NOMO-1 (cell line): ENCODE data around the gene SMARCA2.

Source experiments
- DNase-seq, 2 experiments: peaks; one replicate each; lab custom pipeline; 2025; ENCODE audit not compliant: unreplicated experiment in 2 of 2; lab: John Stamatoyannopoulos, UW

The SMARCA2 gene

GRCh38 chr9:2199999-2200796, 185.1 kb downstream of the SMARCA2 start:
- no peak for DNase-seq

GRCh38 chr9:2208465-2208864, 193.3 kb downstream of the SMARCA2 start:
- no peak for DNase-seq

DNA sequence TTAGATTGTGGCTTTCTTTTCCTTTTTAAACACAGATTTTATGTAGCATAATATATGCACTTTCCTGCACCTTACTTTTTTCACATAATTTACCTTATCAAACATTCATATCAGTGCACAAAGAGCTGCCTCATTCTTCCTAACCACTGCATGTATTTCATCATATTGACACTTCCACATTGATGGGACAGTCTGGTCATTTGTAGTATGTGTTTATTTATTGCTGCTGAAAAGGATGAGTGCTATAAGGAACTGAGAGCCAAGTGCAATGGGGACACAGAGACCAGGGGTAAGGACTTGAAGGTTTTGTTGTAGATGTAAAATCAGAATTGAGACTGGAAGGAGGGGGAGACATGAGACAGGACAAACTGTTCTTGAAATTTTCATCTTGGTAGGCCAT, 193.8 kb downstream of the SMARCA2 start:
- peak in 1 of 2 experiments; percentile 26 for DNase-seq

DNA sequence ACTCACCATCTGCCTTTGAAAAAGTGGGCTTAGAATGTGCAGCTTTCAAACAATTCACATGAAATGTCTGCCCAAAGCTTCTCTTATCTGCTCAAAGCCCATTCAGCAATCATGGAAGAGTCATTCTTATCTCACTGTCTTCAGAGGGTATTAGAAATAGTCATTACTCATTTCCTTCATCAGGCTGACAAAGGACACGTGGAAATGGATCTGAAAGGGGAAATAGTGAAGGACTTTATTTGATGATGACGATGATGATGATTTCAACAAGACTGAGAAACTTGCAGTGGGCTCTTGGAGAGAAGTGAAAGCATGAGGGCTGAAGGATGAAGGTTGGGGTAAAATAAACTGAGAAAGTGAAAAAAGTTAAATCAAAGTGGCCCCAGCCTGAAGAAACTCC, 194.3 kb downstream of the SMARCA2 start:
- peak in 1 of 2 experiments; percentile 34 for DNase-seq

DNA sequence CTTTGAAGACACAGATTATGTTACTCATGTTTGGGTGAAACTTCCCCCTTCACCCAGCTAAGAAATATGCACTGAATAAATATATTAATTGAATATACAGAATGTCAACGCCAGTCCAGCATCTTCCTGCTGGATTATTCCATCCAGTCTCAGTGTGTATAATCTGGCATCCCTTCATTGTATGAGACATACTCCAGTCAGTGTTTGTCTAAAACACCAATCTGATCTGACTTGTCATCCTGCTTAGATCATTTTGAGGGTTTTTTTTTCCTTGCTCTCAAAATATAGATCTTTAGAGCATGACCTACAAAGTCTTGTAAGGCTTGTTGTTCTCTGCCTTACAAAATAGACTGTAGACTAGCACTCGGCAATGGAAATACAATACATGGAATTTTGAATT, 195.1 kb downstream of the SMARCA2 start:
- no peak for DNase-seq

- DNase-seq = no peak
Observed at GRCh38 chr9:2213830-2214468, 198.8 kb downstream of the SMARCA2 start.

GRCh38 chr9:2214707-2215106, 199.6 kb downstream of the SMARCA2 start:
- DNase-seq = no peak

DNA sequence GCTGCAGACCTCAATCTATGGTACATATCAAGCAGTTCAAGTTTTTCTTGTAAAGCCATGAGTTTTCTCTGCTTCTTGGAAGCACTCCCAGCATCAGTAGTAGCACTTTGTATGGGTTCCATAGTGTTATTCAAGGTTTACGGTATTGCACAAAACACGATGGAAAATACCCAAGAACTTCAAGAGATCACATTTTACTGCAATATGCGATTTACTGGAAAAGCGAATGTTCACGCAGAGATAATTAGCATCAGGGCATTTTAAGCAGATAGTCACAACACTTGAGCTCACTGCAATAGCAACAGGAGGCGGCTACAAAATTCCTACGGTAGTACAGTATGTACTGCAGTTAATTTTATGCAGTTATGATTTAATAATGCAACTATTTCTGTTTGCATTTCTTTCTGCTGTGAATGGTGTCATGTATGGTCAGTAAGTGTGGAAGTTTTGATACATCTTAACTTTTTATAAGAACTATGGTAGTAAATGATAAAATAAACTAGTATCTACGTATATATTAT, 200.8 kb downstream of the SMARCA2 start:
- DNase-seq = no peak

DNA sequence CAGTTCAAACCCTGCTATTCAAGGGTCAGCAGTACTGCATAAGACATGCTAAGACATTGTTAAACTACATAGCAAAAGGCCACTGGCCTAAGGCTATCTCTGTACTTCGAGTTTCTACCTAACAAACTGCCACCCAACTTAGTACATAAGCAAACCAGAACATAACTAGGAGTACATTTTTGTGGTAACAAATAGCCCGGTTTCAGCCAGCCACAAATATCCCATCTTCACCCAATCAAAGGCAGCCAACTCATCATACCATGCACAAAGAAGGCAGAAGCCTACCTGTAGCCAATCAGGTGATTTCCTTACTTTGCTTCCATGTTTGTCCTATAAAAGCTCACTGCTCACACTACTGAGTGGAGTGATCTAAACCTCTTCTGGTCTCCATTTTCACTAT, 201.4 kb downstream of the SMARCA2 start:
- no peak for DNase-seq

DNA sequence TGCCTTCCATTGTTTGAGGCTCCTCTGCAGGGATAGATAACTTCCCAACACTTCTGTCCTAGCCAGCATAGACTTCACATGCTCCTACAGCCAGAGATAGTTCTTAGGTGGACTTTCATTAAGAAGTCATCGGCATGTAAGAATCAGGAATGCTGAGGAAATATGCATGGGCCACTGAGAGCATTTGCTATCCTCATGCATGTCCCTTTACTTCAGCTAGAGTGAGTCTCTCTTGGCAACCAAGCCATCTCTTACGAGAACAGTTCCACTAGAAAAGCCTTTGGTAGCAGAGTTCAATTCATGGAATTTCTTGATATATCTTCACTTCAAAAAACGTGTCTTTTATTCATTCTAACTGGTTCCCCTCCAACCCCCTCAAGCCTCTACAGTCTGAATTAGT, 202.4 kb downstream of the SMARCA2 start:
- DNase-seq = no peak

- DNase-seq = no peak
Observed at GRCh38 chr9:2220036-2220435, 204.9 kb downstream of the SMARCA2 start.

DNA sequence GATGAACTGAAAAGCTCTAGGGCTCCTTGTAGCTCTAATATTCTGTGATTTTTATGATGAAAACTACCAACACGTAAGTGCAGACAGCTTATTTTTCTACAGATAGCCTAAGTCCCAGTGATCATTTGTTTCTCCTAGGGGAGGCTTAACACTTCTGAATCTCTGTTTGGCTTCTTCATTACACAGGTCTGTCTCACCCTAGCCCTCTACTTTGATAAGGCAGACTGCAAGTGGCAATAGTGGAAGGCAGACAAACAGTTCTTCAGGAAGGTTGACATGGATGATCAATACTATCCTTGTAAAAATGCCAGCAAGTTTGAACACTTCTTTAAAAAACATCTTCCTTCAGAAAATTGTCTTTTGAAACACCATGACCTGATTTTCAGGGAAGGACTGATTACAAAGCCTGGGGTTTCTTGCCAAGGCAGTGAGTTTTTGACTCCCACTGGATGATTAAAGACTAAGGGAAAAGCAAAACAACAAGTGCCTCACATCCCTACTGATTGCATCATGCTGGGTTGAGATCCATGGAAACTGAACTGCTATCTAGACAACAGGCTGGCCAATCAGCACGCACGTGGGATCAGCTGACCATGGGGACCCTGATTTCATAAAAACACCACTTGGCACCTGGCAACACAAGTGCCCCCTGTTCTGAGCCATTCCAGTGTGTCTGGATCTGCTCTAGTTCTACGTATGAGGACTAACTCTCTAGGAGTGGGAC, 212.2 kb downstream of the SMARCA2 start:
- DNase-seq = no peak

- DNase-seq = peak; percentile 27 to 39
Observed at GRCh38 chr9:2228132-2228531, 213.0 kb downstream of the SMARCA2 start.

- no peak for DNase-seq
Observed at GRCh38 chr9:2228641-2229040, 213.5 kb downstream of the SMARCA2 start.

- DNase-seq = peak; percentile 36 to 48
Observed at GRCh38 chr9:2229109-2229721, 214.1 kb downstream of the SMARCA2 start.

GRCh38 chr9:2230362-2230761, 215.2 kb downstream of the SMARCA2 start:
- peak in 1 of 2 experiments; percentile 0 for DNase-seq

DNA sequence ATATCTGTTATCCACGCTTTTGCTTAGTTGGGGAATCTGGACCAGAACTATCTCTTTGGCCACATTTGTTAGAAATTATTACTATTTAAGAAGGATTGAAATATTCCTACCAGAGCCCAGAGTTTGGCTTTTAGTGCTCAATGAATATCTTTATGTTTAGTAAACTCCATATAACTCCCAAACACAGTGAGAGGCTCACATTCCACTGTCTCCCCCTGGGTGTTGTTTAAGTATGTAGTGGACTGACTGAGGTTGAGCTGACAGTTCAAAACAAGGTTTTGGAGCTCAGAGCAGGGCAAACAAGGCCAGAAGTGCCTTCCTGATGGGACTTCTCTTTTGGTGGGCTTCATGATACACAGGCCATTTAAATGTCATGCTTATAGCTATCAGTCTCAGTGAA, 216.0 kb downstream of the SMARCA2 start:
- no peak for DNase-seq

- DNase-seq = no peak
Observed at GRCh38 chr9:2231829-2232228, 216.7 kb downstream of the SMARCA2 start.

- no peak for DNase-seq
Observed at GRCh38 chr9:2233274-2233673, 218.1 kb downstream of the SMARCA2 start.

DNA sequence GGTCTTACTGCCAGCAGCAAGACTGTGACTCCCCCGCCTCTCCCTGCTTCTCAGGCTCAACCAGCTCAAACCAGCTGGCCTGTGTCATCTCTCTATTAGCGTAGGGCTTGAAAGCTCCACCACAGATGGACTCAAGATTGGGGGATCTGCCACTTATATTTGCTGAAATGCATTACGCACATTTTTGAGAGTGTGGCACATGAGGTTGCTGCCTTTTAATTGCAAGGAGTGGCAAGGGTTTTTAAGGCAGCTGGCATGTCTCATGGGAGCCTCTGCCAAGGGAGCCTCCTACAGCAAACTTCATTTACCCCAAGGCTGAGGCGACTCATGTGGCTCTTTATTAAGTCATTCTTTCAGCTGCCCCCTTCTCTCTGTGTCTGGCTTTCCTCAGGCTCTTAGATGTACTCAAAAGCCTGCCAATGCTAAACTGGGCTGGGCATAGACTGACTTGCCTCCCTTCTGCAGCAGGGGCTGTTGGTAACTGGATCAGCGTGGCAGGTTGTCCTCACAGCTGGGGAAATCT, 219.3 kb downstream of the SMARCA2 start:
- DNase-seq = no peak

- no peak for DNase-seq
Observed at GRCh38 chr9:2235623-2236022, 220.5 kb downstream of the SMARCA2 start.
